IPS-20b (cell line): Measurements from ENCODE around the gene SMIM8.
"Not testable (repeated sequence)": the region's sequence is repeated elsewhere in the genome, so short reads cannot be mapped to it uniquely, and the experiment has no call there.

Source experiments
- H3K27ac ChIP-seq: one replicate; pipeline ENCODE4 v1.5.1; 2013; ENCODE audit warnings: low read length
- H3K27me3 ChIP-seq: 2 replicates; pipeline ENCODE4 v1.6.1; 2013; ENCODE audit warnings: mild to moderate bottlenecking, low read length, inconsistent platforms; ENCODE audit not compliant: insufficient read depth
- H3K36me3 ChIP-seq: 2 replicates; pipeline ENCODE4 v1.6.1; 2013; ENCODE audit warnings: low read depth, mild to moderate bottlenecking, inconsistent platforms, low read length, moderate library complexity; ENCODE audit not compliant: insufficient read depth
- H3K4me1 ChIP-seq: 2 replicates; pipeline ENCODE4 v1.6.1; 2013; ENCODE audit warnings: mild to moderate bottlenecking, control low read depth, inconsistent platforms, low read length, moderate library complexity; ENCODE audit not compliant: insufficient read depth
- H3K4me3 ChIP-seq: 2 replicates; pipeline ENCODE4 v1.5.1; 2013; ENCODE audit warnings: mild to moderate bottlenecking, low read length, inconsistent platforms
- H3K9ac ChIP-seq: 2 replicates; pipeline ENCODE4 v1.6.1; 2013; ENCODE audit warnings: low read depth, mild to moderate bottlenecking, inconsistent platforms, low read length, moderate library complexity
- H3K9me3 ChIP-seq: 2 replicates; pipeline ENCODE4 v1.6.1; 2013; ENCODE audit warnings: mild to moderate bottlenecking, low read depth, low read length, inconsistent platforms; ENCODE audit not compliant: insufficient read depth

SMIM8 gene

DNA sequence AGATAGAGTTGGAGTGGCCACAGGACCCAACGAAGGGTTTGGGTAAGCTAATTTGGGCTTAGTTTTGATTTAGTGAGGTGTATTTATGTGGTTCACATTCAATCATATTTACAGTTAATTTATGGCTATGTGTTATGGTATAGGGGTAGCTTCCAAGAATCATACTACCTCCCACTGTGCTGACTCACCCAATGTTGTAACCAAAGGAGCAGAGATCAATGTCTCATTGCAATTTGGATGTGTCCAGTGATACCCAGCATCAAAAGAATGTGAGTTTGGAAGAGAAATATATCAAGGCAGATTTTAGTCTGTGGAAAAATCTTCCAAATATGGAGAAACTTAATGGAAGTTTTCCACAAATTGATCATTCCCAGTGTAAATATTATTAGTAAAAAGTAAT, 25.3 kb upstream of the SMIM8 start:
- no peaks in the 10 kb centered on the region for H3K27me3 ChIP-seq
- H3K4me1 ChIP-seq: no peaks in the 10 kb centered on the region
- no peak overlapping the region for H3K4me3 ChIP-seq

DNA sequence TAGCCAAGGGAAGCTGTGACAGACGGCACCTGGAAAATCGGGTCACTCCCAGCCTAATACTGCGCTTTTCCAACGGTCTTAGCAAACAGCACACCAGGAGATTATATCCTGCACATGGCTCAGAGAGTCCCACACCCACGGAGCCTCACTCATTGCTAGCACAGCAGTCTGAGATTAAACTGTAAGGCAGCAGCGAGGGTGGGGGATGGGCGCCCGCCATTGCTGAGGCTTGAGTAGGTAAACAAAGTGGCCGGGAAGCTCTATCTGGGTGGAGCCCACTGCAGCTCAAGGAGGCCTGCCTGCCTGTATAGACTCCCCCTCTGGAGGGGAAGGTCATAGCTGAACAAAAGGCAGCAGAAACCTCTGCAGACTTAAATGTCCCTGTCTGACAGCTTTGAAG, 21.1 kb upstream of the SMIM8 start:
- not testable (repeated sequence) for H3K27me3 ChIP-seq, H3K36me3 ChIP-seq, H3K9ac ChIP-seq, H3K4me3 ChIP-seq, H3K9me3 ChIP-seq, H3K4me1 ChIP-seq, H3K27ac ChIP-seq

More for the DNA sequence above, 25.3 kb upstream of the SMIM8 start:
- no peak overlapping the region for H3K27ac ChIP-seq
- H3K9ac ChIP-seq: no peak overlapping the region
- H3K9me3 ChIP-seq: 0 out of 2 replicates have a peak, but pooled peaks cover 3% of the 10 kb centered on the region
- H3K36me3 ChIP-seq: no peaks in the 10 kb centered on the region

DNA sequence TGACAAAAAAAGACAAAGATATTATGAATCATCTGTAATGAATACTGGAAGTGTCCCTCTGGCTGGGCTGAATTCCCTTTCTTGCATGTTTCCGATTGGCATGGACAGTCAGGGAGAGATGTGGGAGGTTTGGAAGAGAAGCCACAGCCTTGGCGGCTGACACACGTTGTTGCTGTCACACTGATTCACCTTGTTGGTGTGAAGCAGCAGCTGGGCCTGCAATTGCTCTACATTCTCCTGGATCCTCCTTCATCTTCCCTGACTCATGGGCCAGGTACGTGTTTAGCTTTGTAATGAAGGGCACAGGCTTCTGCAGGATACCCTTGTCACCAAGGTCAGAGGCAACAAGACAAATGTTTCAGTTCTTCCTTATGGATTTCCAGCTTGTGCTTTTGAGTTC, 13.4 kb upstream of the SMIM8 start:
- H3K27me3 ChIP-seq: no peaks in the 10 kb centered on the region
- no peak overlapping the region for H3K9ac ChIP-seq
- no peaks in the 10 kb centered on the region for H3K4me1 ChIP-seq
- no peaks in the 10 kb centered on the region for H3K36me3 ChIP-seq
- H3K9me3 ChIP-seq: no peaks in the 10 kb centered on the region
- H3K27ac ChIP-seq: no peak overlapping the region
- no peak overlapping the region for H3K4me3 ChIP-seq

GRCh38 chr6:87312860-87313259, 9.5 kb upstream of the SMIM8 start:
- Histone ChIP-seq H3K27ac (no peak overlapping the region), H3K9me3 (no peaks in the 10 kb centered on the region), H3K27me3 (no peaks in the 10 kb centered on the region), H3K36me3 (no peaks in the 10 kb centered on the region), H3K4me3 (no peak overlapping the region), H3K4me1 (no peaks in the 10 kb centered on the region), H3K9ac (no peak overlapping the region)

DNA sequence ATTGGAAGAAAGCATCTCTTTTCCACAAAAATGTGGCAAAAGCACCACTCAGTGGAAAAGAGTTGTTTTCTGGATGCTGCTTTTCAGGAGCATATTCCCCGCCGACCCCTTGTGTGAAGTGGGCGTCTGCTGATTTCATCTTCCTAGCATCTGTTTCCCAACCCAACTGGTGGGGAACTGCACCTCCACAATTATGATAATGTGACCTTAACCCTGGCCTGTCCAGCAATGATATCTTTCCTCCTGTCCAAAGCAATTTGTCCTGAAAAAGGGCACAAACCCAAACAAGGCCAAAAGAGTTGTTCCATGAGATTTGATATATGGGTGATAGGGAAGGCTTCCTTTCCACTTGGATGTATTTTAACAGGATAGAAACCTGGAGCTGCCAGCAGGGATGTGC, 7.3 kb upstream of the SMIM8 start:
- no peak overlapping the region for H3K27ac ChIP-seq
- no peaks in the 10 kb centered on the region for H3K4me1 ChIP-seq
- H3K27me3 ChIP-seq: no peaks in the 10 kb centered on the region
- H3K4me3 ChIP-seq: no peak overlapping the region
- no peaks in the 10 kb centered on the region for H3K36me3 ChIP-seq
- H3K9me3 ChIP-seq: no peaks in the 10 kb centered on the region
- no peak overlapping the region for H3K9ac ChIP-seq

DNA sequence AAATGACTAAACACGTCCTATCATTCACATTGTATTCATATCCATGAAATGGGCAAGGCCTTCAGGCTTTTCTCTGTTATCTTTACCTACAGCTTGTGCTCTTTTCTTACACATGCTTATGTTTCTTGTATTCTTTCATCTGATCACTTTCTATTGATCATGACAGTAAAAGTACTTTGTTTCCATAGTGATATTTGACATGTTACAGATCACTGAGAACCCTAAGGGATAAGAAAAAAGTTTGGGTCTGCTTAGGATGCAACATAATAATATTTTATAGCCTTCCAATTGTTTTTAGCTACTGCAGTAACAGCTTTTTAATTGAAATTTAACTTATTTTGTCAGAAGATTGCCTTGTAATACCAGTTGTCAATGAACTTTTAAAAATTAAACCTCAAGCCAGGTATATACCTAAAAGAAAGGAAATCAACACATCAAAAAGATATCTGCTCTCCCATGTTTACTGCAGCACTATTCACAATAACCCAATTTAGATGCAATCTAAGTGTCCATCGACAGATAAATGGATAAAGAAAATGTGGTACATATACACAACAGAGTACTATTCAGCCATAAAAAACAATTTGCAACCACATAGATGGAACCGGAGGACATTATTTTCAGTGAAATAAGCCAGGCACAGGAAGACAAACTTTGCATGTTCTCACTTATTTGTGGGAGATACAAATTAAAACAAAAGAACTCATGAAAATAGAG, 3.0 kb upstream of the SMIM8 start:
- H3K27ac ChIP-seq: no peak overlapping the region
- H3K9ac ChIP-seq: no peak overlapping the region
- no peaks in the 10 kb centered on the region; the same call in 1 of the 2 replicates for H3K4me1 ChIP-seq
- no peaks in the 10 kb centered on the region for H3K27me3 ChIP-seq
- H3K4me3 ChIP-seq: no peak overlapping the region
- no peaks in the 10 kb centered on the region for H3K9me3 ChIP-seq
- no peaks in the 10 kb centered on the region for H3K36me3 ChIP-seq

- not testable (repeated sequence) for H3K4me3 ChIP-seq, H3K27me3 ChIP-seq, H3K9me3 ChIP-seq, H3K4me1 ChIP-seq, H3K9ac ChIP-seq, H3K36me3 ChIP-seq, H3K27ac ChIP-seq
Measured at GRCh38 chr6:87323880-87324279, 1.5 kb downstream of the SMIM8 start.

GRCh38 chr6:87330961-87331360, 8.6 kb downstream of the SMIM8 start:
- Histone ChIP-seq H3K4me3 (no peak overlapping the region), H3K4me1 (peaks cover 4% of the 10 kb centered on the region; the same call in 1 of the 2 replicates), H3K27ac (no peak overlapping the region), H3K9ac (no peak overlapping the region), H3K9me3 (no peaks in the 10 kb centered on the region), H3K27me3 (no peaks in the 10 kb centered on the region), H3K36me3 (no peaks in the 10 kb centered on the region)

GRCh38 chr6:87333033-87333432, 10.6 kb downstream of the SMIM8 start:
- H3K4me1 ChIP-seq: peaks cover 9% of the 10 kb centered on the region; the same call in 1 of the 2 replicates
- H3K27ac ChIP-seq: no peak overlapping the region
- no peaks in the 10 kb centered on the region for H3K27me3 ChIP-seq
- no peak overlapping the region for H3K4me3 ChIP-seq
- H3K9me3 ChIP-seq: no peaks in the 10 kb centered on the region
- H3K9ac ChIP-seq: no peak overlapping the region
- H3K36me3 ChIP-seq: no peaks in the 10 kb centered on the region

DNA sequence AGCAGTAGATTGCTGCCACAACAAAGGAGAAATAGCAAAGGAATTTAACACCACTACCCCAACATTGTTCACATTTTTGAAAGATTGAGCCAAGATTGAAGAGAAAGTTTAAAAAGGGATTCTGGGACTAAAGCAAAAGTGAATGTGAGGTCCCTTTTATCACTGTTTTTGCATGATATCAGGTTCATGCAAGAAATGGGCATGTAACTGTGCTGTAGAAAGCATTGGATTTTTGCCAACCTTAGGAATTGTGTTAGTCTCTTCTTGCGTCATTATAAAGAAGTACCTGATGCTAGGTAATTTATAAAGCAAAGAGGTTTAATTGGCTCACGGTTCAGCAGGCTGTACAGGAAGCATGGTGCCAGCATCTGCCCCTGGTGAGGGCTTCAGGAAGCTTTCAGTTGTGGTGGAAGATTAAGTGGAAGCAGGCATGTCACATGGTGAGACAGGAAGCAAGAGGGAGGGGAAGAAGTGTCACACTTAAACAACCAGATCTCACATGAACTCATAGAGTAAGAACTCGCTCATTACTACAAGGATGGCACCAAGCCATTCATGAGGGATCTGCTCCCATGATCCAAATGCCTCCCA, 11.3 kb downstream of the SMIM8 start:
- no peaks in the 10 kb centered on the region for H3K9me3 ChIP-seq
- H3K9ac ChIP-seq: no peak overlapping the region
- no peak overlapping the region for H3K4me3 ChIP-seq
- H3K27me3 ChIP-seq: no peaks in the 10 kb centered on the region
- no peaks in the 10 kb centered on the region for H3K36me3 ChIP-seq
- no peak overlapping the region for H3K27ac ChIP-seq
- H3K4me1 ChIP-seq: peaks cover 9% of the 10 kb centered on the region; the same call in 1 of the 2 replicates

DNA sequence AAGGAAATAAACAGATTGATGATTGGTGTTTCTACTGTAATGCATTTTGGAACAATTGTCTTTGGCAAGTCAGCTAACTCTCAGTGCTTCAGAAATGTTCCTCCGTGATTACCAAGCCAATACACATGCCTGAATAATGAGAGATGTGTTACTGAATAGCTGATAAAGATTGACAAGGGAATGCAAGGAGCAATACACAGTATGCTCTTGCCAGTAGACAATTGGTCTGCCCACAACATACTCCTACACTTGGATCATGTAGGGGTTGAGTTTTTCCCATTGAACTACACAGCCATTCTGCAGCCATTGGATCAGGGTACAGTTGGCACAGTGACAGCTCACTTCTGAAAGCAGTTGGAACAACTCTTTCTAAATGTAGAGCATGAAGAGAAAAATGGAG, 12.3 kb downstream of the SMIM8 start:
- H3K27ac ChIP-seq: no peak overlapping the region
- no peaks in the 10 kb centered on the region for H3K36me3 ChIP-seq
- H3K27me3 ChIP-seq: no peaks in the 10 kb centered on the region
- peaks cover 9% of the 10 kb centered on the region; the same call in 1 of the 2 replicates for H3K4me1 ChIP-seq
- H3K9me3 ChIP-seq: no peaks in the 10 kb centered on the region
- H3K9ac ChIP-seq: no peak overlapping the region
- no peak overlapping the region for H3K4me3 ChIP-seq

GRCh38 chr6:87336367-87336766, 14.0 kb downstream of the SMIM8 start:
- no peak overlapping the region for H3K4me3 ChIP-seq
- H3K9ac ChIP-seq: no peak overlapping the region
- no peaks in the 10 kb centered on the region for H3K27me3 ChIP-seq
- H3K27ac ChIP-seq: no peak overlapping the region
- no peaks in the 10 kb centered on the region for H3K36me3 ChIP-seq
- H3K9me3 ChIP-seq: no peaks in the 10 kb centered on the region
- peaks cover 9% of the 10 kb centered on the region; the same call in 1 of the 2 replicates for H3K4me1 ChIP-seq
